DND-41 (cell line): ENCODE measurements around the gene TMEM106C.

Experiments used
- CTCF ChIP-seq: IDR thresholded peaks from 2 replicates; pipeline ENCODE4 v1.5.1; 2012; ENCODE audit warnings: borderline replicate concordance, low read length, moderate library complexity, mild to moderate bottlenecking; ENCODE audit not compliant: poor library complexity, severe bottlenecking; ENCODE audit errors: extremely low read depth
- EZH2 ChIP-seq: IDR thresholded peaks from 3 replicates; pipeline ENCODE4 v1.6.1; 2012; ENCODE audit warnings: borderline replicate concordance, low read depth, mild to moderate bottlenecking, moderate library complexity, low read length, inconsistent platforms; ENCODE audit not compliant: severe bottlenecking

GRCh38 chr12:47990351-47991105 is 27.1 kb downstream of the TMEM106C start:
- TF ChIP-seq CTCF (no peak), EZH2 (no peak)
